Liver (tissue), 3 donors: ENCODE measurements around the gene URGCP.

ENCODE experiments used
- CTCF ChIP-seq: fragments of 150-350 bp; IDR thresholded peaks from 2 replicates; pipeline ENCODE4 v1.5.1; 2017; ENCODE audit warnings: improper control_type of control experiment, low read depth, low read length; ENCODE audit not compliant: missing input control
- GABPA ChIP-seq, 2 donors: IDR thresholded peaks in 1 of 2; conservative IDR thresholded peaks in 1 of 2; 2 replicates each; pipeline ENCODE4 v1.6.1; 2016; ENCODE audit warnings: antibody characterized with exemption in 2 of 2, mild to moderate bottlenecking in 1 of 2, moderate library complexity in 1 of 2
- JUND ChIP-seq, 2 donors: IDR thresholded peaks; 2 replicates each; pipeline ENCODE4 v1.6.1; 2016; ENCODE audit warnings: antibody characterized with exemption in 2 of 2
- MAX ChIP-seq: IDR thresholded peaks from 2 replicates; pipeline ENCODE4 v1.6.1; 2016; ENCODE audit warnings: antibody characterized with exemption
- RAD21 ChIP-seq, 2 donors: IDR thresholded peaks; 2 replicates each; pipeline ENCODE4 v1.6.1; 2016; ENCODE audit warnings: antibody characterized with exemption in 2 of 2, mild to moderate bottlenecking in 2 of 2
- REST ChIP-seq: IDR thresholded peaks from 2 replicates; pipeline ENCODE4 v1.6.1; 2016; ENCODE audit warnings: antibody characterized with exemption, mild to moderate bottlenecking
- SP1 ChIP-seq: IDR thresholded peaks from 2 replicates; pipeline ENCODE4 v1.6.1; 2018; ENCODE audit warnings: antibody characterized with exemption, mild to moderate bottlenecking
- TAF1 ChIP-seq: conservative IDR thresholded peaks from 2 replicates; pipeline ENCODE4 v1.6.1; 2016; ENCODE audit warnings: antibody characterized with exemption, mild to moderate bottlenecking
- YY1 ChIP-seq: IDR thresholded peaks from 2 replicates; pipeline ENCODE4 v1.6.1; 2016; ENCODE audit warnings: antibody characterized with exemption, mild to moderate bottlenecking
- ZBTB33 ChIP-seq: IDR thresholded peaks from 2 replicates; pipeline ENCODE4 v1.6.1; 2016; ENCODE audit warnings: antibody characterized with exemption
- TF ChIP-seq, protein P1 (sequence below): IDR thresholded peaks from 2 replicates; pipeline ENCODE4 v1.6.1; 2016; ENCODE audit warnings: antibody characterized with exemption
- donor health status: healthy.
- donor health status: healthy.

DNA sequence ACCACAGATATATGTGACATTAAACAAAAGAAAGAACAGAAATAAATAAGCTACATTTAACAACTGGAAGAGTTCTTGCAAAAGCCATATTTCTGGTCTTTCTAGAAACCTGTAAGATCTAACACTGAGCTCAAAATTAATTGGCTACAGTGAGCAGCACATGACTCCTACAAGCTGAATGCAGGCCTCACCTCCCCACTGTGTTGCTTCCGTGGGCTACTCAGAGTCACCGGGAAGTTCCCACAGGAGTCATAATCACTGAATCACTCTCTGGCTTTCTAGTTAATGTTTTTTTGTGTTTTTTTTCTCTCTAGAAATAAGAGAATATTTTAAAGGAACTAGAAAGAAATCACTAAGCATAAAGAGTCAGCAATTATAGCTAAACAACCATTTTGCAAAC, 26.9 kb downstream of the URGCP start:
- TF ChIP-seq CTCF (no peak), REST (no peak), MAX (no peak), RAD21 (IDR thresholded peaks at IDR 0.05) (no peak), GABPA (IDR thresholded peaks at IDR 0.05 in 1 of 2, conservative IDR thresholded peaks at IDR 0.05 in 1 of 2) (no peak), SP1 (no peak), JUND (IDR thresholded peaks at IDR 0.05) (no peak), TAF1 (no peak), YY1 (no peak), ZBTB33 (no peak)
- TF ChIP-seq, protein P1, sequence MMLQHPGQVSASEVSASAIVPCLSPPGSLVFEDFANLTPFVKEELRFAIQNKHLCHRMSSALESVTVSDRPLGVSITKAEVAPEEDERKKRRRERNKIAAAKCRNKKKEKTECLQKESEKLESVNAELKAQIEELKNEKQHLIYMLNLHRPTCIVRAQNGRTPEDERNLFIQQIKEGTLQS = no peak
